Transverse colon (tissue), 4 donors: ENCODE measurements around the gene TRPM3. TPM values are rescaled to one million over a fixed set of nuclear protein-coding genes. Genes with fewer than 3 reads are reported as not detected.

ENCODE experiments used
- DNase-seq: peaks from one replicate; pipeline ENCODE4 v3.0.0-alpha.2; 2019
- H3K27ac ChIP-seq, 4 donors: fragments of 200-600 bp; sonication (generic); 2 replicates each; pipeline ENCODE4 v1.5.1; 2016 to 2018; ENCODE audit warnings: inconsistent platforms in 4 of 4
- H3K27me3 ChIP-seq: fragments of 200-600 bp; sonication (generic); 2 replicates; pipeline ENCODE4 v1.5.1; 2017; ENCODE audit warnings: inconsistent platforms
- H3K36me3 ChIP-seq, 4 donors: fragments of 200-600 bp; sonication (generic); 2 replicates each; pipeline ENCODE4 v1.5.1; 2017 to 2019; ENCODE audit warnings: inconsistent platforms in 4 of 4
- H3K4me1 ChIP-seq, 4 donors: fragments of 200-600 bp; sonication (generic); 2 replicates each; pipeline ENCODE4 v1.5.1; 2017 to 2020; ENCODE audit warnings: inconsistent platforms in 4 of 4
- H3K4me3 ChIP-seq, 4 donors: fragments of 200-600 bp; sonication (generic); 1 replicate in 1 of 4; 2 replicates in 3 of 4; pipeline versions ENCODE4 v1.5.1 to v1.6.1; 2017 to 2019; ENCODE audit warnings: inconsistent platforms in 4 of 4
- H3K9me3 ChIP-seq, 2 donors: fragments of 200-600 bp; sonication (generic); 2 replicates each; pipeline ENCODE4 v1.5.1; 2017 to 2019; ENCODE audit warnings: inconsistent platforms in 2 of 2
- EP300 ChIP-seq: sonication (generic); formaldehyde crosslinking; IDR thresholded peaks from one replicate; pipeline ENCODE4 v1.6.1; 2017; ENCODE audit warnings: antibody characterized with exemption, low read depth
- POLR2A ChIP-seq: fragments of 450-650 bp; IDR thresholded peaks from one replicate; pipeline ENCODE4 v1.6.1; 2016; ENCODE audit warnings: antibody characterized with exemption, mild to moderate bottlenecking, moderate library complexity
- POLR2AphosphoS5 ChIP-seq, 3 donors: sonication (generic); formaldehyde crosslinking; IDR thresholded peaks; one replicate each; pipeline ENCODE4 v1.6.1; 2016; ENCODE audit warnings: antibody characterized with exemption in 3 of 3
- WGBS, 2 donors: methylation state at CpG; one replicate each; pipeline ENCODE4 v1.1.5; 2018; ENCODE audit warnings: low coverage in 1 of 2; 5-methylcytosine and 5-hydroxymethylcytosine counted together
- in situ Hi-C, 4 donors: fragments of 200-750 bp; cut with MboI; loops; one replicate each; pipeline versions ENCODE4 v1.15.0 to v1.15.1; 2017; ENCODE audit warnings: low sequenced_read_pairs in 3 of 4, low pct_ligation_motif_present in 1 of 4, low pct_unique_long_range_greater_than_20kb in 1 of 4
- intact Hi-C: fragments of 100-400 bp; cut with DNase I; formaldehyde crosslinking; loops from one replicate; pipeline ENCODE4 v1.15.1; 2023; ENCODE audit warnings: low total_unique reads
- total RNA-seq, 4 donors: library from RNA; depleted of rRNA; stranded (reverse); fragments of >200 nt; gene quantifications; one replicate each; pipeline ENCODE4 v1.1.0, GENCODE V29; 2016
- TF ChIP-seq, protein P1 (sequence below), 5 experiments: fragments of 200-600 bp in 3 of 5; fragments of 450-650 bp in 2 of 5; sonication (generic) in 3 of 5; IDR thresholded peaks; 1 replicate in 2 of 5; 2 replicates in 3 of 5; pipeline ENCODE4 v1.5.1; 2016 to 2017; ENCODE audit warnings: antibody characterized with exemption in 5 of 5, inconsistent platforms in 3 of 5, mild to moderate bottlenecking in 2 of 5, moderate library complexity in 1 of 5

Gene TRPM3
- total RNA-seq, 4 donors from 2014 or later, result 0.16 to 1.2 (median 0.32) TPM

DNA sequence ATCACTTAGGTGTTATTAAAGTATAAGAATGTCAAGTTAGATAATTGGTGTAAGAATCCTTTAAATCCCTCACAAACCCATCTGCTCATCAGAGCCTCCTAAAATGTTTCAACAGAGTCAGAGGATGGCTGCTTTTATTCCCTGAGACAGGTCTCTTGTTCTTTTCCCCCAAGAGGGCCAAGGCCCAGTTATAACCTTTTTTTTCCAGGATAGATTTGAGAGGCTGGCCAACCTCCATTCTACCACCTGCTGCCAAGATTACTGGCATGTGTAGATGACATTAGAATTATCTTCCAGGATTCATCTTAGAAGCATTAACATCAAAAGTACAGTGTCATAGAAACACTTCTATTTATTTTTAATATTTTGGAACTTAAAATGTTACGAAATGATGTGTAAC, 305.1 kb downstream of the TRPM3 start:
- in situ Hi-C loops, result no loop called here

DNA sequence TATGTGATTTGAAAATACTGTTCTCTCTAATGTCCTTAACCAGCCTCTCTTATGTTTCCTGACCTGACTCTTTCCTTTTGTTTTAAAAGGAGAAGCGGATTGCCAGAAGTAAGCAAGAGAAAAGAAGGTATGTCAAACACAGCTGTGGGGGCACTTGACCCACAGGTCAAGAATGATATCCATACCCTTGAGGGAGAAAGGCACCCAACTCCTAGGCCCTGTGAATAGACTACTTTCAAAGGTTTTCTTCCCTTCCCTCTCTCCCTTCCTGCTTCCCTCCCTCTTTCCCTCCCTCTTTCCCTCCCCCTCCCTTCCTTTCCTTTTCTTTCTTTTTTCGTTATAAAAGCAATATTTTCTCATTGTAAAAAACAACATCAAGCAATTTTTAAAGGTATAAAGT, 306.8 kb downstream of the TRPM3 start:
- no peak for DNase-seq
- Histone ChIP-seq H3K9me3 (no peaks in the 10 kb centered on the region), H3K36me3 (no peaks in the 10 kb centered on the region), H3K4me1 (no peaks in the 10 kb centered on the region), H3K4me3 (no peak overlapping the region), H3K27me3 (no peaks in the 10 kb centered on the region), H3K27ac (no peak overlapping the region)
- TF ChIP-seq POLR2AphosphoS5 (IDR thresholded peaks at IDR 0.05) (no peak), EP300 (no peak), POLR2A (no peak)
- TF ChIP-seq, protein P1, sequence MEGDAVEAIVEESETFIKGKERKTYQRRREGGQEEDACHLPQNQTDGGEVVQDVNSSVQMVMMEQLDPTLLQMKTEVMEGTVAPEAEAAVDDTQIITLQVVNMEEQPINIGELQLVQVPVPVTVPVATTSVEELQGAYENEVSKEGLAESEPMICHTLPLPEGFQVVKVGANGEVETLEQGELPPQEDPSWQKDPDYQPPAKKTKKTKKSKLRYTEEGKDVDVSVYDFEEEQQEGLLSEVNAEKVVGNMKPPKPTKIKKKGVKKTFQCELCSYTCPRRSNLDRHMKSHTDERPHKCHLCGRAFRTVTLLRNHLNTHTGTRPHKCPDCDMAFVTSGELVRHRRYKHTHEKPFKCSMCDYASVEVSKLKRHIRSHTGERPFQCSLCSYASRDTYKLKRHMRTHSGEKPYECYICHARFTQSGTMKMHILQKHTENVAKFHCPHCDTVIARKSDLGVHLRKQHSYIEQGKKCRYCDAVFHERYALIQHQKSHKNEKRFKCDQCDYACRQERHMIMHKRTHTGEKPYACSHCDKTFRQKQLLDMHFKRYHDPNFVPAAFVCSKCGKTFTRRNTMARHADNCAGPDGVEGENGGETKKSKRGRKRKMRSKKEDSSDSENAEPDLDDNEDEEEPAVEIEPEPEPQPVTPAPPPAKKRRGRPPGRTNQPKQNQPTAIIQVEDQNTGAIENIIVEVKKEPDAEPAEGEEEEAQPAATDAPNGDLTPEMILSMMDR (IDR thresholded peaks at IDR 0.05), result no peak
- WGBS, 2 donors, result 24 to 28% methylated on average over 2 of the region's 2 CpGs
- intact Hi-C loops, result no loop called here
- in situ Hi-C loops, result no loop called here

More for the DNA sequence above, 305.1 kb downstream of the TRPM3 start:
- Histone ChIP-seq H3K36me3 (no peaks in the 10 kb centered on the region), H3K4me1 (no peaks in the 10 kb centered on the region), H3K27ac (no peak overlapping the region), H3K27me3 (no peaks in the 10 kb centered on the region), H3K9me3 (no peaks in the 10 kb centered on the region), H3K4me3 (no peak overlapping the region)
- 75 to 94% methylated on average over 1 of the region's 1 CpG for WGBS, 2 donors
- TF ChIP-seq POLR2A (no peak), POLR2AphosphoS5 (IDR thresholded peaks at IDR 0.05) (no peak), EP300 (no peak)
- TF ChIP-seq, protein P1 (IDR thresholded peaks at IDR 0.05), result no peak
- DNase-seq, result no peak
- intact Hi-C loops, result no loop called here

DNA sequence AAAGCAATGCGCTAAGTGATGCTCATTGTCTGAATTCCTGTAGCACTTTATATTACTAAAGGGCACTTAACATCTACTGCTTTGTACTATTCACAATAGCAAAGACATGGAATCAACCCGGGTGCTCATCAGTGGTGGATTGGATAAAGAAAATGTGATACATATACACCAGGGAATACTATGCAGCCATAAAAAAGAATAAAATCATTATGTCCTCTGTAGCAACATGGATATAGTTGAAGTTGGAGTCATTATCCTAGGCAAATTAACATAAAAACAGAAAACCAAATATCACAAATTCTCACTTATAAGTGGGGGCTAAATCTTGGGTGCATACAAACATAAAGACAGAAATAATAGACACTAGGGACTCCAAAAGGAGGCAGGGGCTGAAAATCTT, 308.3 kb downstream of the TRPM3 start:
- no peak for TF ChIP-seq POLR2A
- no peak for TF ChIP-seq EP300
- TF ChIP-seq, protein P1 (IDR thresholded peaks at IDR 0.05), result no peak
- intact Hi-C loops, result no loop called here
- DNase-seq, result no peak
- H3K27ac ChIP-seq, result no peak overlapping the region
- no peaks in the 10 kb centered on the region for H3K27me3 ChIP-seq
- no peaks in the 10 kb centered on the region for H3K4me1 ChIP-seq
- H3K9me3 ChIP-seq, result no peaks in the 10 kb centered on the region
- H3K36me3 ChIP-seq, result no peaks in the 10 kb centered on the region
- no peak overlapping the region for H3K4me3 ChIP-seq
- in situ Hi-C loops, result no loop called here
- 90 to 98% methylated on average over 2 of the region's 2 CpGs for WGBS, 2 donors

DNA sequence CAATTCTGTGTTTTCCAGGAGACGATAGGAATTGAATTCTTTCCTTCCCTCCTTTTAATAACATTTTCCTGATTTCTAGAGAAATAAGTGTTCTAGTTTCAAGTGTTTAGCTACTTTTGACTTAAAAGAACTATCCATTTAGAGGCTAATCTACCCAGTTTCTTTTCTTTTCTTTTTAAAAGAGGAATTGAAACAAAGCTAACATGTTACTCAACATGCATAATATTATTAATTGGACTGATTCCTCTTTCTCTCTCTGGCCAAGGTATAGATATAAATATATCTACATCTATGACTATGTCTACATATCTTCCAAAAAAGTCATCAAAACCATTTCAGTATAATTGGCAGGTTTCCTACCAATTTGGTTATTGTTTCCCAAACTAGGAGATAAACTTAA, 309.8 kb downstream of the TRPM3 start:
- H3K27me3 ChIP-seq, result no peaks in the 10 kb centered on the region
- DNase-seq, result no peak
- WGBS, 2 donors, result 0 to 90% methylated on average over 1 of the region's 1 CpG
- no peaks in the 10 kb centered on the region for H3K9me3 ChIP-seq
- no peak overlapping the region for H3K4me3 ChIP-seq
- in situ Hi-C loops, result no loop called here
- intact Hi-C loops, result no loop called here
- no peak overlapping the region for H3K27ac ChIP-seq
- no peak for TF ChIP-seq POLR2AphosphoS5 (IDR thresholded peaks at IDR 0.05)
- TF ChIP-seq EP300, result no peak
- TF ChIP-seq POLR2A, result no peak
- TF ChIP-seq, protein P1 (IDR thresholded peaks at IDR 0.05), result no peak
- no peaks in the 10 kb centered on the region for H3K36me3 ChIP-seq
- no peaks in the 10 kb centered on the region for H3K4me1 ChIP-seq
